Astrocyte (in vitro differentiated cells and primary cell): Measurements from ENCODE around the gene DHRS7B.

Experiments
- CTCF ChIP-seq: IDR thresholded peaks from 2 replicates; pipeline ENCODE4 v1.5.1; 2011; ENCODE audit warnings: low read depth, mild to moderate bottlenecking, inconsistent platforms, low read length, moderate library complexity; ENCODE audit not compliant: insufficient read depth
- EZH2 ChIP-seq: IDR thresholded peaks from 2 replicates; pipeline ENCODE4 v1.6.1; 2012; ENCODE audit warnings: mild to moderate bottlenecking, low read length, inconsistent platforms; ENCODE audit not compliant: insufficient read depth

DNA sequence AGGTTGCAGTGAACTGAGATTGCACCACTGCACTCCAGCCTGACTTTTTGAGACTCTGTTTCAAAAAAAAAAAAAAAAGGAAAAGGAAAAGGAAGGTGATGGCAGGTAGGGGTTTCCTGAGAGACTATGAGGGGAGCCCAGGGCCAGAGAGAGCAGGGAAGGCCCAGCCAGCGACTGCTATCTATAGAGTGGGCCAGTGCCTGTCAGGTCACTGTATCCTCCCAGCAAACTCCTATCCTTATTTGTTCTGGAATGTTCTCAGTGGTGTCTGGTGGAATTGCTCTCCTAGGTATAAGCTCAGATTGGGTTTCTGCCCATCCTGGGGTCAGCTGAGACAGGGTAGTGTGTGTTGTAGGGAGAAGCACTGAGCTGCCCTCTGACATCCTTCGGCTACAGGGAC is 102.1 kb downstream of the DHRS7B start:
- no peak for TF ChIP-seq CTCF
- no peak for TF ChIP-seq EZH2
